Measurements from ENCODE around the gene MMP15.

Gene MMP15

DNA sequence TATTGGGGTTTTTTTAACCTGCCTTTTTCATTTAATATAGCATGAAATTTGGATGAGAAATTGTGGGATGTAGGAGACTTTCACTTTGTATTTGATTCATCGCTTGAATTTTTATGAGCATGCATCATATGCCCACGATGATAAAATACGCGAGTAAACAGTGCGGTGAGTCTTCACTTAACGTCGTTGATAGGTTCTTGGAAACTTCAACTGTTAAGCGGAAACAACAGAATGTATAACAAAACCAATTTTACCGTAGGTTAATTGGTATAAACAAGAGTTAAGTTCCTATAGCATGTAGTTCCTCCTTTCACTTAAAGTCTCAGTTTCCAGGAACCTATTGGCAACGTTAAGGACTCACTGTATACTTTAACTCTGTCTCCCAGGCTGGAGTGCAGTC is 28.7 kb downstream of the MMP15 start:
- no peaks in the 10 kb centered on the region for H3K4me1 ChIP-seq (ENCODE audit: insufficient read depth, low read length)
- no peak for TF ChIP-seq EZH2 (IDR thresholded peaks at IDR 0.05; ENCODE audit: borderline replicate concordance, low read depth, low read length, severe bottlenecking)
- TF ChIP-seq, protein P1, sequence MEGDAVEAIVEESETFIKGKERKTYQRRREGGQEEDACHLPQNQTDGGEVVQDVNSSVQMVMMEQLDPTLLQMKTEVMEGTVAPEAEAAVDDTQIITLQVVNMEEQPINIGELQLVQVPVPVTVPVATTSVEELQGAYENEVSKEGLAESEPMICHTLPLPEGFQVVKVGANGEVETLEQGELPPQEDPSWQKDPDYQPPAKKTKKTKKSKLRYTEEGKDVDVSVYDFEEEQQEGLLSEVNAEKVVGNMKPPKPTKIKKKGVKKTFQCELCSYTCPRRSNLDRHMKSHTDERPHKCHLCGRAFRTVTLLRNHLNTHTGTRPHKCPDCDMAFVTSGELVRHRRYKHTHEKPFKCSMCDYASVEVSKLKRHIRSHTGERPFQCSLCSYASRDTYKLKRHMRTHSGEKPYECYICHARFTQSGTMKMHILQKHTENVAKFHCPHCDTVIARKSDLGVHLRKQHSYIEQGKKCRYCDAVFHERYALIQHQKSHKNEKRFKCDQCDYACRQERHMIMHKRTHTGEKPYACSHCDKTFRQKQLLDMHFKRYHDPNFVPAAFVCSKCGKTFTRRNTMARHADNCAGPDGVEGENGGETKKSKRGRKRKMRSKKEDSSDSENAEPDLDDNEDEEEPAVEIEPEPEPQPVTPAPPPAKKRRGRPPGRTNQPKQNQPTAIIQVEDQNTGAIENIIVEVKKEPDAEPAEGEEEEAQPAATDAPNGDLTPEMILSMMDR (IDR thresholded peaks at IDR 0.05; ENCODE audit: borderline replicate concordance, extremely low read depth, low read length, poor library complexity, severe bottlenecking) = no peak
- ATAC-seq (ENCODE audit: insufficient read depth, low read depth) (no peak), DNase-seq (no peak)
- no peaks in the 10 kb centered on the region for H3K79me2 ChIP-seq (ENCODE audit: insufficient read depth, low read length)
- H3K9me3 ChIP-seq (ENCODE audit: insufficient read depth, low read length, severe bottlenecking) = no peaks in the 10 kb centered on the region
- no peak overlapping the region for H3K4me2 ChIP-seq (ENCODE audit: insufficient read depth, low read length)
- no peak overlapping the region for H2AFZ ChIP-seq (ENCODE audit: low read depth, low read length)
- H3K36me3 ChIP-seq (ENCODE audit: insufficient read depth, low read length) = no peaks in the 10 kb centered on the region
- no peak overlapping the region for H3K27ac ChIP-seq (ENCODE audit: low read length)
- H3K27me3 ChIP-seq (ENCODE audit: insufficient read depth, low read length, poor library complexity) = peaks cover 6% of the 10 kb centered on the region
- no peaks in the 10 kb centered on the region for H4K20me1 ChIP-seq (ENCODE audit: insufficient read depth, low read length)
- no peak overlapping the region for H3K4me3 ChIP-seq (ENCODE audit: low read depth in 1 of 2, low read length in 2 of 2)
- H3K9ac ChIP-seq (ENCODE audit: low read depth, low read length) = no peak overlapping the region

DNA sequence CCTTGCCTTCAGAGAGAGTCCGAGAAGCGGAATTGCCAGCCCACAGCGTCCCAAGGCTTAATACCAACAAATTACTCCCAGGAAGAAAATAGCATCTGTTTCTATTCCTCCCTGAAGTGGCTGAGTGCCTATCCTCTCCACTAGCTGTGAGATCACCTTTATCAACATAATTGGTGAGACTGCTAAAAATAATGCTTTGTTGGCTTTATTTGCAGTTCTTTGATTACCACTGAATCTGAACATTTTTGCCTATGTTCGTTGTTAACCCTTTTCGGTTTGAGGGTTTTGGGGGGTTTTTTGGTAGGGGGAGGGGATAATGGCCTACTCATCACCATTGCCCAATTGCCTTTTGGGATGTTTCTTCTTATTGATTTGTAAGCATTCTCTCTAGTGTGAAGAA is 31.0 kb downstream of the MMP15 start:
- H3K4me1 ChIP-seq (ENCODE audit: insufficient read depth, low read length) = no peaks in the 10 kb centered on the region
- H3K4me3 ChIP-seq (ENCODE audit: low read depth in 1 of 2, low read length in 2 of 2) = no peak overlapping the region
- TF ChIP-seq, protein P1 (IDR thresholded peaks at IDR 0.05; ENCODE audit: borderline replicate concordance, extremely low read depth, low read length, poor library complexity, severe bottlenecking) = no peak
- no peak for TF ChIP-seq EZH2 (IDR thresholded peaks at IDR 0.05; ENCODE audit: borderline replicate concordance, low read depth, low read length, severe bottlenecking)

DNA sequence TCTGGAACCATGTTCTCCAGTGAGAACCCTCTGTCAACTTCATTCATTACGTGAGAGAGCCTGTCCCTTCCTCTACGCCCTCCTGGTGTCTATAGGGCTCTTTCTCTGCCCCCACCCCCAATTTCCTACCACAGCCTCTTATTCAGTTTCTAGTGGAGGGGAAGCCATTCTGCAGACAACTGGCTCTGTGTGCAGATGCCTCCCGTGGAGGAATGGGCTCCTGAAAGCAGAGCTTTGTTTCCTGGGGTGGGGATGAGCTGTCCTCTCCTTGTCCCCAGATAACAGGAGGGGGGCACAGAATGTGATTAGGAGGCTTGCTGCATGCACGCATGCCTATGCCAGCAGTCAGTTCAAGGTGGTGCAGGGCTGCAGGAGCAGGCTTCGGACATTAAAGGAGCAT is 31.6 kb downstream of the MMP15 start:
- no peaks in the 10 kb centered on the region for H4K20me1 ChIP-seq (ENCODE audit: insufficient read depth, low read length)
- no peaks in the 10 kb centered on the region for H3K4me1 ChIP-seq (ENCODE audit: insufficient read depth, low read length)
- DNase-seq (no peak), ATAC-seq (ENCODE audit: insufficient read depth, low read depth) (no peak)
- no peak overlapping the region for H3K9ac ChIP-seq (ENCODE audit: low read depth, low read length)
- TF ChIP-seq, protein P1 (IDR thresholded peaks at IDR 0.05; ENCODE audit: borderline replicate concordance, extremely low read depth, low read length, poor library complexity, severe bottlenecking) = no peak
- no peak for TF ChIP-seq EZH2 (IDR thresholded peaks at IDR 0.05; ENCODE audit: borderline replicate concordance, low read depth, low read length, severe bottlenecking)
- no peaks in the 10 kb centered on the region for H3K79me2 ChIP-seq (ENCODE audit: insufficient read depth, low read length)
- H3K9me3 ChIP-seq (ENCODE audit: insufficient read depth, low read length, severe bottlenecking) = no peaks in the 10 kb centered on the region
- H2AFZ ChIP-seq (ENCODE audit: low read depth, low read length) = no peak overlapping the region
- no peak overlapping the region for H3K27ac ChIP-seq (ENCODE audit: low read length)
- no peak overlapping the region for H3K4me3 ChIP-seq (ENCODE audit: low read depth in 1 of 2, low read length in 2 of 2)
- H3K36me3 ChIP-seq (ENCODE audit: insufficient read depth, low read length) = no peaks in the 10 kb centered on the region
- no peak overlapping the region for H3K4me2 ChIP-seq (ENCODE audit: insufficient read depth, low read length)
- H3K27me3 ChIP-seq (ENCODE audit: insufficient read depth, low read length, poor library complexity) = peaks cover 6% of the 10 kb centered on the region

More for the DNA sequence above, 31.0 kb downstream of the MMP15 start:
- Histone ChIP-seq H3K27ac (ENCODE audit: low read length) (no peak overlapping the region), H3K27me3 (ENCODE audit: insufficient read depth, low read length, poor library complexity) (peaks cover 6% of the 10 kb centered on the region), H3K36me3 (ENCODE audit: insufficient read depth, low read length) (no peaks in the 10 kb centered on the region), H3K9ac (ENCODE audit: low read depth, low read length) (no peak overlapping the region), H3K79me2 (ENCODE audit: insufficient read depth, low read length) (no peaks in the 10 kb centered on the region), H2AFZ (ENCODE audit: low read depth, low read length) (no peak overlapping the region), H4K20me1 (ENCODE audit: insufficient read depth, low read length) (no peaks in the 10 kb centered on the region), H3K4me2 (ENCODE audit: insufficient read depth, low read length) (no peak overlapping the region), H3K9me3 (ENCODE audit: insufficient read depth, low read length, severe bottlenecking) (no peaks in the 10 kb centered on the region)
- ATAC-seq (ENCODE audit: insufficient read depth, low read depth) (no peak), DNase-seq (no peak)

DNA sequence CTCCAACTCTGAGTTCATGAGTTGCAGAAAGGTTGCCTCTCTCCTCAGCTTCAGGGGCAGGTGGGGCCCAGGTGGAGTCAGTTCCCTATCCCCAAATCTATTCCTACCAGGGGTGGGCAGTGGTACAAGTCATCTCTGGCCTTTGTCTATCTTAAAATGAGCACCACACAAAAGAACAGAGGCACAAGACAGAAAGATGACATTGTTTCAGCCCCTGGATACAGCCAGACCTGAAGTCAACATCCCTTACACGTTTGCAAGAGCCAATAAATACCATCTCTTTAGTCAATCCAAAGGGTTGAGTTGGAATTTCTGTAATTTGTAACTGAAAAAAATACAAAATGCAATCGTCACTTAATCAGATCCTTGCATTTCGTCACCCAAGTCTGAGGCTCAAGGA is 32.2 kb downstream of the MMP15 start:
- ATAC-seq (ENCODE audit: insufficient read depth, low read depth) = no peak
- Histone ChIP-seq H3K9me3 (ENCODE audit: insufficient read depth, low read length, severe bottlenecking) (no peaks in the 10 kb centered on the region), H2AFZ (ENCODE audit: low read depth, low read length) (no peak overlapping the region), H3K9ac (ENCODE audit: low read depth, low read length) (no peak overlapping the region), H3K4me2 (ENCODE audit: insufficient read depth, low read length) (no peak overlapping the region), H3K4me3 (ENCODE audit: low read depth in 1 of 2, low read length in 2 of 2) (no peak overlapping the region), H4K20me1 (ENCODE audit: insufficient read depth, low read length) (no peaks in the 10 kb centered on the region), H3K4me1 (ENCODE audit: insufficient read depth, low read length) (no peaks in the 10 kb centered on the region), H3K27me3 (ENCODE audit: insufficient read depth, low read length, poor library complexity) (peaks cover 6% of the 10 kb centered on the region), H3K36me3 (ENCODE audit: insufficient read depth, low read length) (no peaks in the 10 kb centered on the region), H3K79me2 (ENCODE audit: insufficient read depth, low read length) (no peaks in the 10 kb centered on the region), H3K27ac (ENCODE audit: low read length) (no peak overlapping the region)
- DNase-seq = no peak
- TF ChIP-seq, protein P1 (IDR thresholded peaks at IDR 0.05; ENCODE audit: borderline replicate concordance, extremely low read depth, low read length, poor library complexity, severe bottlenecking) = no peak
- no peak for TF ChIP-seq EZH2 (IDR thresholded peaks at IDR 0.05; ENCODE audit: borderline replicate concordance, low read depth, low read length, severe bottlenecking)

Data from DND-41 (cell line).